NCI-H82 (cell line): ENCODE data around the gene GLT1D1.

Experiments
- DNase-seq: peaks from one replicate; lab custom pipeline; 2025; lab: John Stamatoyannopoulos, UW

Gene GLT1D1

GRCh38 chr12:128856035-128856790 lies 2.9 kb downstream of the GLT1D1 start:
- DNase-seq, result peak; percentile 33

GRCh38 chr12:128856791-128857078 lies 3.5 kb downstream of the GLT1D1 start:
- no peak for DNase-seq

DNA sequence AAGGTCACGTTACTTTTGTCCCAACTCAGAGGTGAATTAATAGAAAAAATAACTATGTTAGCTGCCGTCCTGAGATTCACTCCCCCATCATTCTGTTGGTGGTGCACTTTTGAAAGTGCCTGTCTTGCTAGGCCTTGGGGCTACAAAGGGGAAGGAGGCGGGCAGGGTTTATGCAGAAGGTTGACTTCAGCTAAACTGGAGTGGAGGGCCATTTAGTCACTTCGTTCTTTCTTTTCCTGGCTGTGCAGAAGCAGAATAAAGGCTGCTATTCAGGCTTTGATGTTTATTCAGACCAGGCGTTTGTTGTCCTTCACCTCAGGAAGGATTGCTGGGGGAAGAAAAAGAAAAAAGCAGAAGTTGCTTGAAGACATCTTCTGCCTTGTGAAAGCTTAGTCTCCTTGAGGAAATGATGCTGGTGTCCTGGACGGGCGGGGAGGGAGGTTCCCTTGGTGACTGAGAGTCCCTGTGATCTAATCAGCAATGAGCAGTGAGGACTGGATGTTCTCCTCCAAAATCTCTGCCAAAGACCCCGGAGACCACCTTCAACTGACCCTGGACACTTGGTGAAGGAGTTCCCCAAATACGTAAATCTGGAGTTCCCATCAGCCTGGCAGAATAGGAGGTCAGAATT lies 4.0 kb downstream of the GLT1D1 start:
- no peak for DNase-seq

DNA sequence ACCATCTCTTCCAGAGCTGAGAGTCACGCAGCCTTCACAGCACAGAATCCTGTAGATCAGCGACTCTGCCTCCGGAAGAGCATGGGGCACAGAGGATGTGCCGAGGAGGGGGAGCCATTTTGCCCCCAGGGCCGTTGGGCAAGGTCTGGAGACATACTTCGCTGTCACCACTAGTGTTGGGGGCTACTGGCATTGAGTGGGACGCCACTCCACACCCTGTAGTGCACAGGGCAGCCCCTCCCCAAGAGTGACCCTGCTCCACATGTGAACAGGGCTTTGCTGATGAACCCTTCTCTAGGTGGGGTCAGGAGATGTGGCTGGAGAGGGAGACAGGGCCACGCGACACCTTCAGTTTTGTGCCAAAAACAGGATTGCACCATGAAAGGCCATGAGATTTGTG lies 6.0 kb downstream of the GLT1D1 start:
- no peak for DNase-seq

GRCh38 chr12:128861226-128862016 lies 8.1 kb downstream of the GLT1D1 start:
- no peak for DNase-seq

DNA sequence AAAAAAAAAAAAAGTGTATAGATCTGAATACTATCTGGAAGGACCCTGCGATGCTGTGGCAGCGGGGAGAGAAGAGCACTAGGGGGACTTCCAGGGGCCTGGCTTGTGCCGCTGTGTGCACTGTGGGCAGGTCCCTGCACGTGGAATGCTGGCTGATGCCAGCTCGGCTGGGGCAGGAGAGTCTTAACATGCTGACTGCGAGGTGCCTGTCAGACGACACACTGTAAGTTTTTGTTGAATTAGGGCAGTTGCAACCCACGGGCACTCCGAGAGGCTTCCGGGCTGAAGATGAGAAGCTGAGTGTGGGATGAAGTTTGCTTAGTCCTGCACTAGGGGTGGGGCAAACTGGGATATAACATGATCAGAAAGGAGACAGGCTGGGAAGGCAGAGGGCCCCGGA lies 10.7 kb downstream of the GLT1D1 start:
- DNase-seq, result no peak

- DNase-seq, result no peak
Measured at GRCh38 chr12:128864516-128865186, 11.4 kb downstream of the GLT1D1 start.

DNA sequence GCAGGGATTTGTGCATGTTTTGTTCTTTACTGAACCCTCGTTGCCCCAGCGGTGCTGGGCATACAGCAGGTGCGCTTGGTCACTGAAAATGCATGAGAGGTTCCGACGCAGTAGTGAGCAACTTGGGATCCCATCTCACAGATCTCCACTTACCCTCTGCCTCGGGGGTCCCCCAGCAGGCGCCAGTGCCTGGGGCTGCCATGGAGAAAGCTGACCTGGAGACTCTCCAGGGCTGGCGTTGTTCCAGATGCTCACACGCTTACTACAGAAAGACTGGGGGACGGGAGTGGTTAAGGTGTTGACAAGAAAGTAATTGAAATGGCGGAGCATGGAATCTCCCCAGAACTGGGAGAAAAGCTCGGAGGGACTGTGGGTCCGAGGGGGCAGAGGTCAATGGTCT lies 14.2 kb downstream of the GLT1D1 start:
- DNase-seq, result no peak

DNA sequence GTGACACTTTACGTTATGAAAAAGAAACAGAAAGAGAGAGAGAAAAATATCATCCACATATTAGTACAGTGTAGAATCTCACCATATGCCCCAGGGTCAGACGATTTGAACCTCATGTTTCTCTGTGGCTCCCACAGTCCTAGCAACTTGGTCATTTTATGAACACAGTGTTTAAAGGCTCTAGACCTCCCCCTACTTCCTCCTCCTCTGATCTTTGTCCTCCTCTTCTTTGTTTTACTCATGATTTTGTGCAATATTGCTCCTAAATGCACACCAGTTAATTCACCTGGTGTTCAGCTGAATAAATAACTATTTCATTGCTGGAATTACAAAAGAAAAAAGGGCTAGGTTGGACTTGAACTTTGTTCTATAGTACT lies 18.2 kb downstream of the GLT1D1 start:
- no peak for DNase-seq

GRCh38 chr12:128872303-128872702 lies 19.0 kb downstream of the GLT1D1 start:
- DNase-seq, result no peak

DNA sequence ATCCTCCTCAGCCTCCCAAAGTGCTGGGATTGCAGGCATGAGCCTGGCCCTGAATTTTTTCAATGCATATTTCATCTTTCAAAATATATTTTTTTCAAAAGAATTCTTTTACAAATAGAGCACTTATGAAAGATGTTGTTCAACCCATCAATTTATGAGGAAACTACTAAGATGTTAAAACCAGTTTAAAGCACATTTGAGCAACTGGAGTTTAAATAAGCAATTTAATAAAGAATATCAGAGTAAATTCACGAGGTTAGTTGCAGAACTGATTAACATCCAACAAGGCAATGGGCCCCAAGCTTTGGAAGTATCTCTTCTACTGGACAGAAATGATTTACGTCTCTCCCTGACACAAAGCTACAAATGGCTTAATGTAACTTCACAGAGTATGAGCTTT lies 23.3 kb downstream of the GLT1D1 start:
- no peak for DNase-seq

- DNase-seq, result no peak
Measured at GRCh38 chr12:128879898-128880764, 26.9 kb downstream of the GLT1D1 start.

GRCh38 chr12:128891856-128892255 lies 38.6 kb downstream of the GLT1D1 start:
- DNase-seq, result no peak

DNA sequence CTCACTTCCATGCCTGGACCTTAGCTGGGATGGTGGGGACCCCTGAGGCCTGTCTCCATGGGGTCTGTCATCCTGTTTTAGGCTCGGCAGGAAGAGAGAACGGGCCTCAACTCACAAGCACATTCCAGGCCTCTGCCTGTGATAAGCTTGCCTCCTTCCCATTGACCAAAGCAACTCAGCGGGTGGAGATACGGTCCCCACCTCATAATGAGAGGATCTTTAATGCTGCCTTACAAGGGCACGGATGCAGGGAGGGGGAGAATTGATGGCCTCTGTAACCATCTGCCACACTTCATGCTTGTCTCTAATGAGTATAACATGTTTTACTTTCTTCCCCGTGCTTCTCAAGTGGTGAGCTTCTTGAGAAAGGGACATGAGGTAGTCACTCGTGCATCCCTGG lies 50.0 kb downstream of the GLT1D1 start:
- DNase-seq, result peak; percentile 82

GRCh38 chr12:128905003-128905544 lies 51.8 kb downstream of the GLT1D1 start:
- DNase-seq, result no peak

- DNase-seq, result no peak
Measured at GRCh38 chr12:128906485-128907137, 53.3 kb downstream of the GLT1D1 start.

DNA sequence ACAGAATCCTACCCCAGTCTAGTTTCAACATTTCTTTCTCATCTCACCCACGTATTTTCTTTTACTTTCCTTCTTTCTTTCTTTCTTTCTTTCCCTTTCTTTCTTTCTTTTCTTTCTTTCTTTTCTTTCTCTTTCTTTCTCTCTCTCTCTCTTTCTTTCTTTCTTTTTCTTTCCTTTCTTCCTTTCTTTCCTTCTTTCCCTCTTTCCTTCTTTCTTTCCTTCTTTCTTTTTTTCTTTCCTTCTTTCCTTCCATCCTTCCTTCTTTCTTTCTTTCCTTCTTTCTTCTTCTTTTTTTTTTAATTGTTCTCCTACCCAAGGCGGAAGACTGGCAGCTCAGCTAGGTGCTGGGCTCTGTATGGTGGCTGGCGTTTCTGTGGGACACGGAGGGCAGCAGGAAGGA lies 55.0 kb downstream of the GLT1D1 start:
- no peak for DNase-seq

GRCh38 chr12:128909653-128910052 lies 56.4 kb downstream of the GLT1D1 start:
- no peak for DNase-seq

DNA sequence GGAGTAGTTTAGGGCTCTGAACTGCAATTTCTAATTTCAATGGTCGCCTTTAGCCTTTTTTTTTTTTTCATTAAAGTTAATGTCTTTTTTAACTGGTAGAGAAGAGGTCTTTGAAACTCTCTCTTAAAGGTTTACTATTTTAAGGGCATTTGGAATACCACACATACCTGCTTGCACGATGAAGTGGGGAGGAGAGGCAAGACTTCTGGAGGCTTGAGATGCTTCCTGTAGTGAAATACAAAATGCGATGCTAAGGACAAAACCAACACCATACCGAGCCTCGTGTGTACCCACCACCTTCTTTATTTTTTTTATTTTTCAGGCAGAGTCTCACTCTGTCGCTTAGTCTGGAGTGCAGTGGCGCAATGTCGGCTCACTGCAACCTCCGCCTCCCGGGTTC lies 57.4 kb downstream of the GLT1D1 start:
- DNase-seq, result no peak

- DNase-seq, result no peak
Measured at GRCh38 chr12:128911861-128912260, 58.6 kb downstream of the GLT1D1 start.
